ENCODE data around the gene STX16. TPM values are rescaled to one million over a fixed set of nuclear protein-coding genes. Genes with fewer than 3 reads are reported as not detected.

Gene STX16
- total RNA-seq, 4 donors from 2014 or later, result 9.2 to 34.3 (median 20.4) TPM

GRCh38 chr20:58709013-58709702 is 58.1 kb downstream of the STX16 start:
- in situ Hi-C loops (cut with MboI; ENCODE audit: low sequenced_read_pairs in 4 of 4), result no loop called here
- TF ChIP-seq CTCF (IDR thresholded peaks at IDR 0.05 in 4 of 5, conservative IDR thresholded peaks at IDR 0.05 in 1 of 5) (no peak), POLR2A (IDR thresholded peaks at IDR 0.05) (no peak)
- Histone ChIP-seq H3K27me3 (no peaks in the 10 kb centered on the region), H3K36me3 (peaks cover 0 to 9% of the 10 kb centered on the region in 2 donors), H3K9me3 (no peaks in the 10 kb centered on the region), H3K4me1 (no peaks in the 10 kb centered on the region), H3K27ac (no peak overlapping the region), H3K4me3 (no peak overlapping the region)
- intact Hi-C loops (cut with DNase I; ENCODE audit: low total_unique reads), result no loop called here
- ATAC-seq, result no peak
- DNase-seq, result no peak

GRCh38 chr20:58709703-58710039 is 58.6 kb downstream of the STX16 start:
- in situ Hi-C loops (cut with MboI; ENCODE audit: low sequenced_read_pairs in 4 of 4) (no loop called here), intact Hi-C loops (cut with DNase I; ENCODE audit: low total_unique reads) (no loop called here)
- H3K4me1 ChIP-seq, result no peaks in the 10 kb centered on the region
- H3K27ac ChIP-seq, result no peak overlapping the region
- ATAC-seq (no peak), DNase-seq (no peak)
- H3K4me3 ChIP-seq, result no peak overlapping the region
- TF ChIP-seq POLR2A (IDR thresholded peaks at IDR 0.05), result no peak
- no peak for TF ChIP-seq CTCF (IDR thresholded peaks at IDR 0.05 in 4 of 5, conservative IDR thresholded peaks at IDR 0.05 in 1 of 5)
- peaks cover 0 to 6% of the 10 kb centered on the region in 2 donors for H3K36me3 ChIP-seq
- no peaks in the 10 kb centered on the region for H3K9me3 ChIP-seq
- H3K27me3 ChIP-seq, result no peaks in the 10 kb centered on the region

- Histone ChIP-seq H3K4me3 (no peak overlapping the region), H3K9me3 (no peaks in the 10 kb centered on the region), H3K27me3 (no peaks in the 10 kb centered on the region), H3K36me3 (peaks cover 0 to 6% of the 10 kb centered on the region in 2 donors), H3K27ac (no peak overlapping the region), H3K4me1 (no peaks in the 10 kb centered on the region)
- ATAC-seq, result no peak
- no peak for TF ChIP-seq POLR2A (IDR thresholded peaks at IDR 0.05)
- TF ChIP-seq CTCF (IDR thresholded peaks at IDR 0.05 in 4 of 5, conservative IDR thresholded peaks at IDR 0.05 in 1 of 5), result no peak
- DNase-seq, result no peak
- in situ Hi-C loops (cut with MboI; ENCODE audit: low sequenced_read_pairs in 4 of 4) (no loop called here), intact Hi-C loops (cut with DNase I; ENCODE audit: low total_unique reads) (no loop called here)
Observed at GRCh38 chr20:58710481-58711265, 59.6 kb downstream of the STX16 start.

GRCh38 chr20:58711266-58712051 is 60.4 kb downstream of the STX16 start:
- Histone ChIP-seq H3K4me3 (no peak overlapping the region), H3K36me3 (peaks cover 0 to 6% of the 10 kb centered on the region in 2 donors), H3K9me3 (no peaks in the 10 kb centered on the region), H3K27me3 (no peaks in the 10 kb centered on the region), H3K27ac (no peak overlapping the region), H3K4me1 (no peaks in the 10 kb centered on the region)
- in situ Hi-C loops (cut with MboI; ENCODE audit: low sequenced_read_pairs in 4 of 4), result no loop called here
- no peak for ATAC-seq
- TF ChIP-seq CTCF (IDR thresholded peaks at IDR 0.05 in 4 of 5, conservative IDR thresholded peaks at IDR 0.05 in 1 of 5), result no peak
- TF ChIP-seq POLR2A (IDR thresholded peaks at IDR 0.05), result no peak
- no peak for DNase-seq
- intact Hi-C loops (cut with DNase I; ENCODE audit: low total_unique reads), result no loop called here
